C4-2B (cell line): ENCODE measurements around the gene RAMP3.
"Not testable (repeated sequence)": the region's sequence is repeated elsewhere in the genome, so short reads cannot be mapped to it uniquely, and the experiment has no call there.

Experiments
- H3K27ac ChIP-seq: fragments of 450-650 bp; 2 replicates; pipeline ENCODE4 v1.5.1; 2017
- ZFX ChIP-seq: fragments of 450-650 bp; IDR thresholded peaks from 2 replicates; pipeline ENCODE4 v1.6.1; 2017
- TF ChIP-seq, protein P1 (sequence below): fragments of 450-650 bp; conservative IDR thresholded peaks from 2 replicates; pipeline ENCODE4 v1.5.1; 2017; ENCODE audit warnings: mild to moderate bottlenecking

RAMP3 gene

DNA sequence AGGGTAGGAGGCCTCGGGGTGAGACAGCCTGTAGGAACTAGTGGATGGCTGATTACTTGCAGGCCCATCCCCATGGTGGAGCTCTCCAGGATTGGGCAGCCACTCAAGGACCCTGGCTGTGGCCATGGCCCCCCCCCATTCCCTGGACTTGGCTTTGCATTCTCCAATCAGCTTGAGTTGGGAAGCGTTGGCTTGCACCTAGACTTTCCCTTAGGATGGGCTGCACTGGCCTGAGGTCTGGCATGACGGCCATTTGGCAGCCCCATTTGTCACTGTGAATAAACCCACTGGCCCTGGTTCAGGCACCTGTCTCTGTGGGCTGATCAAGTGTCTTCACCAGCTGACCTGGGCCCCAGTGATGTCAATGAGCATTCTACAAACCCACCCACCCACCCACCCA is 41.4 kb downstream of the RAMP3 start:
- TF ChIP-seq ZFX: no peak
- TF ChIP-seq, protein P1, sequence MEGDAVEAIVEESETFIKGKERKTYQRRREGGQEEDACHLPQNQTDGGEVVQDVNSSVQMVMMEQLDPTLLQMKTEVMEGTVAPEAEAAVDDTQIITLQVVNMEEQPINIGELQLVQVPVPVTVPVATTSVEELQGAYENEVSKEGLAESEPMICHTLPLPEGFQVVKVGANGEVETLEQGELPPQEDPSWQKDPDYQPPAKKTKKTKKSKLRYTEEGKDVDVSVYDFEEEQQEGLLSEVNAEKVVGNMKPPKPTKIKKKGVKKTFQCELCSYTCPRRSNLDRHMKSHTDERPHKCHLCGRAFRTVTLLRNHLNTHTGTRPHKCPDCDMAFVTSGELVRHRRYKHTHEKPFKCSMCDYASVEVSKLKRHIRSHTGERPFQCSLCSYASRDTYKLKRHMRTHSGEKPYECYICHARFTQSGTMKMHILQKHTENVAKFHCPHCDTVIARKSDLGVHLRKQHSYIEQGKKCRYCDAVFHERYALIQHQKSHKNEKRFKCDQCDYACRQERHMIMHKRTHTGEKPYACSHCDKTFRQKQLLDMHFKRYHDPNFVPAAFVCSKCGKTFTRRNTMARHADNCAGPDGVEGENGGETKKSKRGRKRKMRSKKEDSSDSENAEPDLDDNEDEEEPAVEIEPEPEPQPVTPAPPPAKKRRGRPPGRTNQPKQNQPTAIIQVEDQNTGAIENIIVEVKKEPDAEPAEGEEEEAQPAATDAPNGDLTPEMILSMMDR: no peak
- no peak overlapping the region for H3K27ac ChIP-seq

DNA sequence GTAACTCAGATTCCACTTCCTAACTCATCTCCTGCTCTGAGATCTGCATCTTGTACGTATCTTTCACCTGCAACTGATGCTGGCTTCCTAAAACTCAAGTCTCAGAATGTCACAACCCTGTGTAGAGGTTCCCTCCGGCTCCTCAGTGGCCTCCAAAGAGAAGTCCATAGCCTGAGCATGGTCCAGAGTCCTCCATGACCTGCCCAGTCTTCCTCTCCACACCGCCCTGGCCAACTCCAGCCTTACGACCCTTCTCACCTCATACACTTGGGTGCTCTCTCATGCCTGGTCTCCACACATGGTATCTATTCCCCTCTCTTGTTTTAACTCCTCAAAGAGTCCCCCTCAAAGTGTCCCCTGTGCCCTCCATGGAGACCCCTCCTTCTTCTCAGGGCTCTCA is 41.9 kb downstream of the RAMP3 start:
- H3K27ac ChIP-seq: no peak overlapping the region
- no peak for TF ChIP-seq ZFX

DNA sequence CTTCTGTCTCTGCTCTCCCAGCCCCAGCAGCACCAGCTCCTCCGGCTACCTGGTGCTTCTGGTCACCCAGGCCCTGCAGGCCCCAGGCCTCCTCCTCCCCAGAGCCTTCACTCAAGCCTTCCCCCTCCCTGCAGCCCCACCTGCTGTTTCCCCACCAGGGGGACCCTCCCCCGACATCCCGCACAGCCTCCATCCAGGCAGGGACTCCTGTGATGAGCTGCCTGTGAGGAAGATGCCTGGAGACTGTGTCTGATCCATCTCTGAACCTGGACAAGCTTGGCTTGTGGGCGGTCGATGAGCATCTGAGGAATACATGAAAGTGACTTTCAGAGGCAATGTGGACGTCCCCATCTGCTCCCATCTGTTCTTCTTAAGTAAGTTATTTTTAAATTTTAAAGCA is 45.0 kb downstream of the RAMP3 start:
- no peak overlapping the region for H3K27ac ChIP-seq
- TF ChIP-seq, protein P1: no peak
- no peak for TF ChIP-seq ZFX

DNA sequence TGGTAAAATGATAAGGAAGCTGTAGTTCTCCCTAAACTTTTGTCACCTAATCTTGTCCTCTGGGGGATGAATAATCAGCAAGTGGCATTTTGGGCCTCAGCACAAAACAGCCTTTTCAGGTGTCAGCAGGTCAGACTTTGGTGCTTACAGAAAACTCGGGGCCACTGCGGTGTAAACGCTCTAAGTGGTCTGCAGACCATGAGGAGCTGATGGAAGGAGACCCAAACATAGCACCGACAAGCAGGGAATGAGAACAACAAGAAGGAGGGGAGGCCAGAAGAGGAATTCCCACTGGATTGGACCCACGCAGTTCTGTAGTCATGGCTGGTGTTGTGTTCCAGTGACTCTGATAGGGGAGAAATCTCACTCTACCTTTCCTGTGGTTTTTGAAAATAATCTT is 45.4 kb downstream of the RAMP3 start:
- H3K27ac ChIP-seq: no peak overlapping the region
- TF ChIP-seq ZFX: no peak
- TF ChIP-seq, protein P1: no peak

DNA sequence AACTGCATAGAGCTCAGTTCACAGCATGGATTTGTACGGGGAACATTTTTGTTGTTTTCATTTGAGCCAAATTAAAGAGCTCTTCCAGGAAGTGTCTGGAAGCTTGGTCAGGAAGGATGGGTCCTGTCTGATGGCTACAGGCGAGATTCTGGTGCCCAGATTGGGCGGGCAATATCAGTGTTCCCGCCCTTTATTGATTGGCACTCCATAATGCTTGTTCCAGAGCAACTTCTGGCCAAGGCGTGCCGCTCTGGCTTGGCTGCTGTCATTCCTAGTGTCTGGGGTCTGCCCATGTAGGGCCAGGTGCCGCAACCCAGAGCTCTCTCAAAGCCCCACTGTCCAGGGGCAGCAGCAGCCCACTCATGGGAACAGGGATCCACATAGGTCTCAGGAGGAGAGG is 45.9 kb downstream of the RAMP3 start:
- no peak overlapping the region for H3K27ac ChIP-seq

DNA sequence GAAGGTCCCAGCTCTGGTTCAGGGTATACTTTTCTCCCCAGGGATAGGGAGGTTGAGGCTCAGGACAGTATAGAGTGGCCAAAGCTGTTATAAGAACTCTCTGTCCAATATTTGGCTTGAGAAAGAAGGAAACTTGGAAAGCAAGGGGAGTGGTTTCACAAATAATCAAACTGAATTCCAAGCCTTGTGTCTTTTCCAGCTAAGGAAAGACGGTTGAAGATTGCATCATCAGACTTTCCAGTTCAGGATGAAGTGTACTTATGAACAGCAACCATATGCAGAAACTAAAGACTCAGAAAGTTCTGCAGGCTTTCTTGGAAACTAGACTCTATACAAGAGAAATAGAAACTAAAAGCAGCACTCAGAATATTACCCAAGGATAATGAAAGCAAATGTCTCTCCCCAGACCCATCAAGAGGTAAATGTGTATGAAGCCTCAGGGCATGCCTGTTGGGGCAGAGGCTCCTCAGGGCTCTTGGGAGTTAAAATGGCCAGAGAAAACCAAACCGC is 46.4 kb downstream of the RAMP3 start:
- no peak overlapping the region for H3K27ac ChIP-seq
- no peak for TF ChIP-seq ZFX
- TF ChIP-seq, protein P1: no peak

More for the DNA sequence above, 45.9 kb downstream of the RAMP3 start:
- TF ChIP-seq, protein P1: no peak
- no peak for TF ChIP-seq ZFX

DNA sequence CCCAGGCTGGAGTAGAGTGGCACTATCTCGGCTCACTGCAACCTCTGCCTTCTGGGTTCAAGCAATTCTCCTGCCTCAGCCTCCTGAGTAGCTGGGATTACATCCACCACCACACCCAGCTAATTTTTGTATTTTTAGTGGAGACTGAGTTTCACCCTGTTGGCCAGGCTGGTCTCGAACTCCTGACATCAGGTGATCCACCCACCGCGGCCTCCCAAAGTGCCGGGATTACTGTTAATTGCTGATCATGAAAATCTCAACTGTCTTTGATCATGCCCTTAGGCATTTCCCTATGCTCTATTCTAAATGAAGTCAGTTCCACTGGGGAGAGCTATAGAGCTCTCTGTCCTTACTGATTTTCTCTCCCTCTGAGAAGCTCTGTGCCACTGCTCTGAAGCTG is 48.7 kb downstream of the RAMP3 start:
- H3K27ac ChIP-seq: not testable (repeated sequence)

DNA sequence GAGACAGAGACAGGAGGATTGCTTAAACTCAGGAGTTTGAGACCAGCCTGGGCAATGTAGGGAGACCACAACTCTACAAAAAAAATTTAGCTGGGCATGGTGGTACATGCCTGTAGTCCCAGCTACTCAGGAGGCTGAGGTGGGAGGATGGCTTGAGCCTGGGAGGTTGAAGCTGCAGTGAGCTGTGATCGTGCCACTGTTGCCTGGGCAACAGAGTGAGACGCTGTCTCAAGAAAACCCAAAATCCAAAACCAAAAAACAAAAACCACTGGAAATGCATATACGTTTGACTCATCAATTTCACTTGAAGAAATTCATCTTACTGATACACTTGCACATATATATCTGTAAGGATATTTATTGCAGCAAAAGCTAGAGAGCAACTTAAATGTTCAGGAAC is 52.3 kb downstream of the RAMP3 start:
- H3K27ac ChIP-seq: not testable (repeated sequence)

DNA sequence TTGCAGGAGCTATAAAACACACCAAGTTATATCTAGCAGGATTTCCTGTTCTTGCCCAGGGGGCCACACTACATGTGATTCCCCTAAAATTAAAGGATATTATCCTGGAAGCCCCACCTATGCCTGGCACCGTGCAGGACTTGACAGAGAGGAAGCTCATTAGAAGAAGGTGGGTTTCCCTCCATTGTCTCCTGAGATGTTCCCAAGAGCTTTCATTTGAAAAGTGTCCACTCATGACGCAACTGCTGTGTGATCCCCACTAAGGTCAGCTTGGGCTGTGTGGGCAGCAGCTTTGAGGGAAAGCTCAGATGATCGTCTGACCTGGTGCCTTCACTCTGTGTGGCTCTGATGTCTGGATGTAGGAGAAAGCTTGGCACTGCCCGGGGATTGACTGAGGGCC is 53.5 kb downstream of the RAMP3 start:
- no peak for TF ChIP-seq ZFX
- TF ChIP-seq, protein P1: no peak

More for the DNA sequence above, 53.5 kb downstream of the RAMP3 start:
- H3K27ac ChIP-seq: no peak overlapping the region
